Tibial nerve (tissue), 4 donors: ENCODE data around the gene RFX7. TPM values are rescaled to one million over a fixed set of nuclear protein-coding genes. Genes with fewer than 3 reads are reported as not detected.
"Not testable (repeated sequence)": the region's sequence is repeated elsewhere in the genome, so short reads cannot be mapped to it uniquely, and the experiment has no call there.

Source experiments
- DNase-seq, 2 donors: peaks; one replicate each; pipeline ENCODE4 v3.0.0-alpha.2; 2019; ENCODE audit warnings: low spot score in 2 of 2
- H3K27ac ChIP-seq, 4 donors: fragments of 200-600 bp; sonication (generic) in 3 of 4; one replicate each; pipeline ENCODE4 v1.5.1; 2017 to 2019; ENCODE audit warnings: mild to moderate bottlenecking in 1 of 4
- H3K27me3 ChIP-seq, 2 donors: fragments of 200-600 bp; sonication (generic) in 1 of 2; one replicate each; pipeline versions ENCODE4 v1.5.1 to v1.6.0; 2017 to 2019
- H3K36me3 ChIP-seq, 3 donors: fragments of 200-600 bp; sonication (generic); one replicate each; pipeline ENCODE4 v1.5.1; 2018 to 2019
- H3K4me1 ChIP-seq, 4 donors: fragments of 200-600 bp; sonication (generic) in 3 of 4; one replicate each; pipeline ENCODE4 v1.5.1; 2017 to 2019
- H3K4me3 ChIP-seq, 4 donors: fragments of 200-600 bp; sonication (generic) in 3 of 4; one replicate each; pipeline ENCODE4 v1.5.1; 2017 to 2019; ENCODE audit warnings: mild to moderate bottlenecking in 1 of 4, moderate library complexity in 1 of 4
- H3K9me3 ChIP-seq, 4 donors: fragments of 200-600 bp; sonication (generic) in 3 of 4; one replicate each; pipeline ENCODE4 v1.5.1; 2017 to 2019
- EP300 ChIP-seq, 2 donors: sonication (generic); formaldehyde crosslinking; IDR thresholded peaks; one replicate each; pipeline ENCODE4 v1.6.1; 2017; ENCODE audit warnings: antibody characterized with exemption in 2 of 2, mild to moderate bottlenecking in 1 of 2
- POLR2A ChIP-seq, 2 donors: fragments of 450-650 bp; IDR thresholded peaks; one replicate each; pipeline ENCODE4 v1.6.1; 2017; ENCODE audit warnings: antibody characterized with exemption in 2 of 2, mild to moderate bottlenecking in 2 of 2, moderate library complexity in 2 of 2
- WGBS, 2 donors: methylation state at CpG; one replicate each; pipeline ENCODE4 v1.1.5; 2018; 5-methylcytosine and 5-hydroxymethylcytosine counted together
- total RNA-seq, 4 donors: library from RNA; depleted of rRNA; stranded (reverse); fragments of >200 nt; gene quantifications; one replicate each; pipeline ENCODE4 v1.1.0, GENCODE V29; 2016
- TF ChIP-seq, protein P1 (sequence below), 5 experiments: fragments of 200-600 bp in 3 of 5; fragments of 450-650 bp in 2 of 5; sonication (generic) in 3 of 5; IDR thresholded peaks; one replicate each; pipeline ENCODE4 v1.5.1; 2016 to 2019; ENCODE audit warnings: antibody characterized with exemption in 5 of 5, mild to moderate bottlenecking in 3 of 5, moderate library complexity in 2 of 5

The RFX7 gene
- total RNA-seq, 4 donors from 2014 or later: 7.1 to 13.8 (median 10.0) TPM

DNA sequence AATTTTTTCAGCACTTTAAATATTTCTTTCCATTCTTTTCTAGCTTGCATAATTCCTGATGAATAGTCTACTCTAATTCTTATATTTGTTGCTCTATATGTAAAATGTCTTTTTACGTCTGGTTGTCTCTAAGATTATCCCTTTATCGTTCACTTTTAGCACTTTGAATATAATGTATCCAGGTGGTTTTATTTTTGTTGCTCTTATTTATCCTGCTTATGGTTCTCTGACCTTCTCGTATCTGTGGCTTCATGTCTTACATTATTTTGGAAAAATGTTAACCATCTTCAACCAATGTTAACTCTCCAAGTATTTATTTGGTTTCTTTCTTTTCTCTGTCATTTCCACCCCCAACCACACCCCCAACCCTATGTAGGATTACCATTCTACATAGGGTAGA lies 30.0 kb upstream of the RFX7 start:
- no peak for TF ChIP-seq POLR2A (IDR thresholded peaks at IDR 0.05)
- TF ChIP-seq EP300 (IDR thresholded peaks at IDR 0.05): no peak
- TF ChIP-seq, protein P1, sequence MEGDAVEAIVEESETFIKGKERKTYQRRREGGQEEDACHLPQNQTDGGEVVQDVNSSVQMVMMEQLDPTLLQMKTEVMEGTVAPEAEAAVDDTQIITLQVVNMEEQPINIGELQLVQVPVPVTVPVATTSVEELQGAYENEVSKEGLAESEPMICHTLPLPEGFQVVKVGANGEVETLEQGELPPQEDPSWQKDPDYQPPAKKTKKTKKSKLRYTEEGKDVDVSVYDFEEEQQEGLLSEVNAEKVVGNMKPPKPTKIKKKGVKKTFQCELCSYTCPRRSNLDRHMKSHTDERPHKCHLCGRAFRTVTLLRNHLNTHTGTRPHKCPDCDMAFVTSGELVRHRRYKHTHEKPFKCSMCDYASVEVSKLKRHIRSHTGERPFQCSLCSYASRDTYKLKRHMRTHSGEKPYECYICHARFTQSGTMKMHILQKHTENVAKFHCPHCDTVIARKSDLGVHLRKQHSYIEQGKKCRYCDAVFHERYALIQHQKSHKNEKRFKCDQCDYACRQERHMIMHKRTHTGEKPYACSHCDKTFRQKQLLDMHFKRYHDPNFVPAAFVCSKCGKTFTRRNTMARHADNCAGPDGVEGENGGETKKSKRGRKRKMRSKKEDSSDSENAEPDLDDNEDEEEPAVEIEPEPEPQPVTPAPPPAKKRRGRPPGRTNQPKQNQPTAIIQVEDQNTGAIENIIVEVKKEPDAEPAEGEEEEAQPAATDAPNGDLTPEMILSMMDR (IDR thresholded peaks at IDR 0.05): no peak
- WGBS, 2 donors: 93 to 94% methylated on average over 3 of the region's 3 CpGs

DNA sequence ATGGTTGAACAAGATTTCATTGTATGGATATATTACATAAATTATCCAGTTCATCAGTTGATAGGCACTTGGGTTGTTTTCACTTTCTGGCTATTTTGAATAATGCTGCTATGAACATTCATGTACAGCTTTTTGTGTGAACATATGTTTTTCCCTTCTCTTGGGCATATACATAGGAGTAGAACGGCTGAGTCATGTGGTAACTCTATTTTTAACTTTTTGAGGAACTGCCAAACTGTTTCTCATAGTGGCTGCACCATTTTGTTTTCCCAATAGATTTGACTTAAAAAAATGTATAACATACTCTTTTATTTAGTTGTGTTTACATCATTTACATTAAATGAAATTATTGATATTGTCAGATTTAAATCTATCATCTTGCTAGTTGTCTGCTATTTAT lies 28.8 kb upstream of the RFX7 start:
- no peak overlapping the region for H3K27ac ChIP-seq

More for the DNA sequence above, 30.0 kb upstream of the RFX7 start:
- no peak overlapping the region for H3K4me3 ChIP-seq
- H3K4me1 ChIP-seq: no peaks in the 10 kb centered on the region
- no peak overlapping the region for H3K27ac ChIP-seq
- H3K36me3 ChIP-seq: no peaks in the 10 kb centered on the region
- no peak for DNase-seq
- H3K27me3 ChIP-seq: no peaks in the 10 kb centered on the region
- peaks cover 0 to 53% (median 5%) of the 10 kb centered on the region in 4 donors for H3K9me3 ChIP-seq

DNA sequence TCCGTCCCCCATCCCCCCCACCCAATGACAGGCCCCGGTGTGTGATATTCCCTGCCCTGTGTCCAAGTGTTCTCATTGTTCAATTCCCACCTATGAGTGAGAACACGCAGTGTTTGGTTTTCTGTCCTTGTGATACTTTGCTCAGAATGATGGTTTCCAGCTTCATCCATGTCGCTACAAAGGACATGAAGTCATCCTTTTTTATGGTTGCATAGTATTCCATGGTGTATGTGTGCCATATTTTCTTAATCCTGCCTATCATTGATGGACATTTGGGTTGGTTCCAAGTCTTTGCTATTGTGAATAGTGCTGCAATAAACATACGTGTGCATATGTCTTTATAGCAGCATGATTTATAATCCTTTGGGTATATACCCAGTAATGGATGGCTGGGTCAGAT lies 22.8 kb upstream of the RFX7 start:
- not testable (repeated sequence) for H3K27me3 ChIP-seq, H3K4me1 ChIP-seq, H3K36me3 ChIP-seq, DNase-seq, H3K4me3 ChIP-seq, H3K27ac ChIP-seq
- WGBS, 2 donors: 96 to 97% methylated on average over 5 of the region's 5 CpGs
- H3K9me3 ChIP-seq: peaks cover 0 to 20% (median 2%) of the 10 kb centered on the region in 4 donors

More for the DNA sequence above, 28.8 kb upstream of the RFX7 start:
- H3K27me3 ChIP-seq: no peaks in the 10 kb centered on the region
- H3K4me1 ChIP-seq: no peaks in the 10 kb centered on the region
- H3K36me3 ChIP-seq: no peaks in the 10 kb centered on the region
- 46 to 52% methylated on average over 1 of the region's 1 CpG for WGBS, 2 donors
- H3K9me3 ChIP-seq: peaks cover 0 to 55% (median 5%) of the 10 kb centered on the region in 4 donors
- DNase-seq: no peak
- no peak overlapping the region for H3K4me3 ChIP-seq
- TF ChIP-seq, protein P1 (IDR thresholded peaks at IDR 0.05): no peak
- TF ChIP-seq EP300 (IDR thresholded peaks at IDR 0.05) (no peak), POLR2A (IDR thresholded peaks at IDR 0.05) (no peak)

DNA sequence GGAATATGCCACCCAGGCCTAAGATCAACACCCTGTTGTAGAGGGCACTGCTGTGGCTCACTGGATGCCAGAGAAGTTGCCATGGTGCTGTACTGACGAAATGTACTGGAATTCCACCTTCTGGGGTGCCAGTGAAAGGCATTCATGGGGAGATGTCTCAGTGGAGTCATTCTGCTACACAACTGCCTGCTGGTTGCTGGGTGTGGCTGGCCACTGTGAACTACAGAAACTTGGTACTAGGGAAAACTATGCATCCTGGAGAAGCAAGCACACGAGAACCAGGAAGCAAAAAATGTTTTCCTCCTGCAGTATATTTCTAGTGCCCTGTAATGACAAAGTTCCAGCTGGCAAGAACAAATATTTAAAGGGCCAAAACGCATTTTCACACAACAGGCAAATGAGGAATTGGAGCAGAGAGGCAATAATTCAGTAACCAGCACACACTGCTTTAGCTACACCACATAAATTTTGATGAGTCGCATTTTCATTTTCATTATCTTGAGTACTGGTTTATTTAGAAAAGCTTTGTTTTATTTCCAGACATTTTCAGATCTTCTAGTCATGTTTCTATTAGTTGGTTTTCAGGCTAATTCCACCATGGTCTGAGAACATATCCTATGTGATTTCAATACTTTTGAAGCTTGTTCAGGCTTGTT lies 18.3 kb upstream of the RFX7 start:
- H3K27me3 ChIP-seq: no peaks in the 10 kb centered on the region
- no peak overlapping the region for H3K4me3 ChIP-seq
- no peak for TF ChIP-seq POLR2A (IDR thresholded peaks at IDR 0.05)
- TF ChIP-seq, protein P1 (IDR thresholded peaks at IDR 0.05): no peak
- TF ChIP-seq EP300 (IDR thresholded peaks at IDR 0.05): no peak
- H3K27ac ChIP-seq: no peak overlapping the region
- 62 to 67% methylated on average over 4 of the region's 4 CpGs for WGBS, 2 donors
- DNase-seq: no peak
- peaks cover 0 to 22% (median 6%) of the 10 kb centered on the region in 4 donors for H3K9me3 ChIP-seq
- H3K4me1 ChIP-seq: no peaks in the 10 kb centered on the region
- no peaks in the 10 kb centered on the region for H3K36me3 ChIP-seq

DNA sequence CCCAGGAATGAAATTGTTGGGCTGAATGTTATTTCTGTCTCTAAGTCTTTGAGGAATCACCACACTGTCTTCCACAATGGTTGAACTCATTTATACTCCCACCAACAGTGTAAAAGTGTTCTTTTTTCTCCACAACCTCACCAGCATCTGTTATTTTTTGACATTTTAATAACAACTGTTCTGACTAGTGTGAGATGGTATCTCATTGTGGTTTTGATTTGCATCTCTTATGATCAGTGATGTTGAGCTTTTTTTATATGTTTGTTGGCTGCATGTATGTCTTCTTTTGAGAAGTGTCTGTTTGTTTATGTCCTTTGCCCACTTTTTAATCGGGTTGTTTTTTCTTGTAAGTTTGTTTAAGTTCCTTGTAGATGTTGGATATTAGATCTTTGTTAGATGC lies 13.6 kb upstream of the RFX7 start:
- not testable (repeated sequence) for H3K27ac ChIP-seq, H3K27me3 ChIP-seq, DNase-seq, H3K36me3 ChIP-seq, H3K4me1 ChIP-seq, H3K4me3 ChIP-seq
- WGBS, 2 donors: 86 to 88% methylated on average over 1 of the region's 1 CpG
- peaks cover 0 to 17% (median 4%) of the 10 kb centered on the region in 4 donors for H3K9me3 ChIP-seq

DNA sequence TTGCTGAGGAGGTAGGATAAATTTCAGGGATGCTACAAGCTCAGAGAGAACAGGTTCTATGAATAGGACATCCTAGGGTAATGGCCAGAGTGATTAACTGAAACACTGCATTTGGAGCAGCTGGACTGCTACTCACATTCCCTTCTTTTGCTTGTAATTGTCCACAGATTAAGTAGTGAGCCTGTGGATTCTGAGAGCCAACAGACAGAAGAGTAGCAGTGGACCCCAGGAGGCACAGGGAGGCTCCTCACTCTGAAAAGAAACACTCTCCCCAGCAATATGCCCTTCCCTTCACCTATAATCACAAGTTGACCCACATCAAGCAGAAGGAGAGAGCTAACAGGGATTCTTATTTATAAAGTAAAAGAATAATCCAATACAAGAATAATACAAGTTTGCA lies 10.6 kb upstream of the RFX7 start:
- no peaks in the 10 kb centered on the region for H3K4me1 ChIP-seq
- H3K27me3 ChIP-seq: peaks cover 0 to 8% of the 10 kb centered on the region in 2 donors
- no peak for DNase-seq
- H3K27ac ChIP-seq: no peak overlapping the region
- no peaks in the 10 kb centered on the region for H3K36me3 ChIP-seq
- H3K9me3 ChIP-seq: peaks cover 0 to 12% (median 2%) of the 10 kb centered on the region in 4 donors
- no peak overlapping the region for H3K4me3 ChIP-seq
- no peak for TF ChIP-seq EP300 (IDR thresholded peaks at IDR 0.05)
- no peak for TF ChIP-seq POLR2A (IDR thresholded peaks at IDR 0.05)
- TF ChIP-seq, protein P1 (IDR thresholded peaks at IDR 0.05): no peak
